GM21717 (cell line): ENCODE data around the gene INPP5B.
A peak's percentile ranks its signal among the peaks of the same experiment; 100 is the strongest.
"Not testable (repeated sequence)": the region's sequence is repeated elsewhere in the genome, so short reads cannot be mapped to it uniquely, and the experiment has no call there.

Experiments
- ATAC-seq: cut with Tn5 transposase; IDR thresholded peaks from one replicate; pipeline ENCODE4 v1.9.1; 2021; ENCODE audit warnings: mild to moderate bottlenecking, moderate library complexity; ENCODE audit not compliant: unreplicated experiment

The INPP5B gene

DNA sequence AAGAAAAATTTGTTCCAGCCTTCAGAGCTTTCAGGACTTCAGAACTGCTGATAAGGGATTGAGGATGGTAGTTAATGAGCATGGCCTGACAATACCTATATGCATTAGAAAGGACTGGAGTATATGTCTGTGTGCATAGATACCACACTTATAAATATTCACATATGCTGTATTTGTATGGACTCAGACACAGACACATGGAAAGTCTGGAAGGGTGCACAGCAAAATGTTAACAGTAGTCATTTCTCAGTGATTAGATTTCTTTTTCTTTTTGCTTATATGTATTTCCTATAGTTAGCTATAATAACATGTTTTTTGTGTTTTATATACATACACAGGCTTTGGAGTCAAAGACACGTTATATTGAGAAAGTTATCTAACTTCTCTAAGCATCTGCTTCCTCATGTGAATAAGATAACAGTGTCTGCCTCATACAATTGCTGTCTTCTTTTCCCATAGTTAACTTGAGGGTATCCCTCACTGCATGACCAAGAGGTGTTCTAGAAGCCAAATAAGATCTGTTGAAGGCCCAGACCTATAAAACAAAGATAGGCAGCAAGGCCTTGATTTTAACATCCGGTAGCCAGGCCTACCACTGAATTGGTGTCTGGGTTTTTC, 31.3 kb downstream of the INPP5B start:
- ATAC-seq: no peak

DNA sequence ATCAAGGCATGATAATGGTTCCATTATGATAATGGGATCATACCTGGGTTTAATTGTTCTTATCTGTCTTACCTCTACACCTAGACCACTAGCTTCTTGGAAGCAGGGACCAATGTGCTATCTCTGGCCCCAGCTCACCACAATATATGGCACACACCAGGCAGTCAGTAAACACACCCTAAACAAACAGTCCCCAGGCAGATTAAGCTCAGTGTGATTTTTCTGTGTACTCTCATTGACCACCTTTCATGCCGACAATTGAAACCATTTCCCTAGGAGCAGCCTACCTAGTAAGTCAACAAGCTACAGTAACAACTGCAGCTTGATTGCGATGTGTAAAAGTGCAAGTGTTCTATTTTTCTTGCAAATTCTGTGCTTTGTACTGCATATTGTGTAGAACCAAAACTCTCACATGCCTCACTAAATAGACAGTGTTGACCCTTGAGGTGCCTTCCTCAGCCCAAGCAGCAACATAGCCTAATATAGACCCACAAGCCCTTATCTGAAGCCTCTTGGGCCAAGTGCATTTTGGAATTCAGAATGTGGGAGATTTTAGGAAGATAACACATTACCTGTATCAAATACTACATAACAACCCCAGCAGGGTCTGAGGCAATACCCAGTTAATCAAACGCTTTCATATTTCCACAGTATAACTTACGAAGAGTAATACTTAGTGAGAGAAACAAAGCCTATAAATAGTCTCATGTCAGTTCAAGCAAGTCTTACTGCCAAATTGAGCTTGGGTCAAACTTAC, 32.0 kb downstream of the INPP5B start:
- ATAC-seq: no peak

DNA sequence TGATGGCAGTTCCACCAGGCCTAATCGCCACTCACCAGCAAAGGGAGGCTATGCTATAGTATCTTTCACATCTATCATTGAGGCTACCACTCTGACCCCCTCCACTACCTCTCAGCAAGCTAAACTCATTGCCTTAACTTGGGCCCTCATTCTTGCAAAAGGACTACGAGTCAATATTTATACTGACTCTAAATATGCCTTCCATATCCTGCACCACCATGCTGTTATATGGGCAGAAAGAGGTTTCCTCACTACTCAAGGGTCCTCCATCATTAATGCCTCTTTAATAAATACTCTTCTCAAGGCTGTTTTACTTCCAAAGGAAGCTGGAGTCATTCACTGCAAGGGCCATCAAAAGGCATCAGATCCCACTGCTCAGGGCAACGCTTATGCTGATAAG, 35.4 kb downstream of the INPP5B start:
- ATAC-seq: not testable (repeated sequence)

DNA sequence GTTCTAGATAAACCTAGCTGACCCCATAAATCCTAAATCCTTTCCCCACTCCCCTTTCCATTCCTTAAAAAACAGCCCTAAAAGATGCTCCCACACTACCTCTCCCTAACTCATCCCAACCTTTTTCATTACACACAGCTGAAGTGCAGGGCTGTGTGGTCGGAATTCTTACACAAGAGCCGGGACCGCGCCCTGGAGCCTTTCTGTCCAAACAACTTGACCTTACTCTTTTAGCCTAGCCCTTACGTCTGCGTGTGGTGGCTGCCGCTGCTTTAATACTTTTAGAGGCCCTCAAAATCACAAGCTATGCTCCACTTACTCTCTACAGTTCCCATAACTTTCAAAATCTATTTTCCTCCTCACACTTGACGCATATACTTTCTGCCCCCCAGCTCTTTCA, 36.0 kb downstream of the INPP5B start:
- ATAC-seq: not testable (repeated sequence)

DNA sequence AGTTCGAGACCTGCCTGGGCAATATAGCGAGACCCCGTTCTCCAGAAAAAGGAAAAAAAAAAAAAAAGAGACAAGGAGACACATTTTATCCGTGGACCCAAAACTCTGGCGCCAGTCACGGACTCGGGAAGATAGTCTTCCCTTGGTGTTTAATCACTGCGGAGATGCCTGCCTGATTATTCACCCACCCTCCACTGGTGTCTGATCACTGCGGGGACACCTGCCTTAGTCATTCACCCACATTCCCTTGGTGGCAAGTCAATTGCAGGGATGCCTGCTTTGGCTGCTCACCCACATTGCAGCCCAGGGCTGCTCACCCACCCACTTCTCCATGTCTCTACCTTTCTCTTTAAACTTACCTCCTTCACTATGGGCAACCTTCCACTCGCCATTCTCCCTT, 38.3 kb downstream of the INPP5B start:
- not testable (repeated sequence) for ATAC-seq

DNA sequence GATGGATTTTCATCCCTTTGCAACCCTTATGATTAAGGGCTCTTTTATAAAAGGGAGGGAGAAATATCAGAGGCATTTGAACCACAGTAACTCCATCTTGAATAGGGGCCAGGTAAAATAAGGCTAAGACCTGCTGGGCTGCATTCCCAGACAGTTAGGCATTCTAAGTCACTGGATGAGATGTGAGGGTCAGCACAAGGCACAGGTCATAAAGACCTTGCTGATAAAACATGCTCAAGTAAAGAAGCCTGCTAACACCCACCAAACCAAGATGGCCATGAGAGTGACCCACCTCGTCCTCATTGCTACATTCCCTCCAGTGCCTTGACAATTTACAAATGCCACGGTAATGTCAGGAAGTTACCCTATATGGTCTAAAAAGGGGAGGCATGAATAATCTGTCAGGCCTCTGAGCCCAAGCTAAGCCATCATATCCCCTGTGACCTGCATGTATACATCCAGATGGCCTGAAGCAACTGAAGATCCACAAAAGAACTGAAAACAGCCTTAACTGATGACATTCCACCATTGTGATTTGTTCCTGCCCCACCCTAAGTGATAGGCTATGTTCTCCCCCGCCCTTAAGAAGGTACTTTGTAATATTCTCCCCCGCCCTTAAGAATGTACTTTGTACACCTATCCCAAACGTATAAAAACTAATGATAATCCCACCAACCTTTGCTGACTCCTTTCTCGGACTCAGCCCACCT, 39.3 kb downstream of the INPP5B start:
- not testable (repeated sequence) for ATAC-seq

DNA sequence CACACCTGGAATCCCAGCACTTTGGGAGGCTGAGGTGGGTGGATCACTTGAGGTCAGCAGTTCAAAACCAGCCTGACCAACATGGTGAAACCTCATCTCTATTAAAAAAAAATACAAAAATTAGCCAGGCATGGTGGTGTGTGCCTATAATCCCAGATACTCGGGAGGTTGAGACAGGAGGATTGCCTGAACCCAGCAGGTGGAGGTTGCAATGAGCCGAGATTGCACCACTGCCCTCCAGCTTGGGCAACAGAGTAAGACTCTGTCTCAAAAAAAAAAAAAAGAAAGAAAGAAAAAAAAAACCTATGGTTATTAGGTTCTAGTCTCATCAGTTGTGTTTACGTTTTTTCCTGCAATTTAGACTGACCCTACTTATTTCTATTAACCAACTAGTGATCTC, 40.3 kb downstream of the INPP5B start:
- ATAC-seq: not testable (repeated sequence)

DNA sequence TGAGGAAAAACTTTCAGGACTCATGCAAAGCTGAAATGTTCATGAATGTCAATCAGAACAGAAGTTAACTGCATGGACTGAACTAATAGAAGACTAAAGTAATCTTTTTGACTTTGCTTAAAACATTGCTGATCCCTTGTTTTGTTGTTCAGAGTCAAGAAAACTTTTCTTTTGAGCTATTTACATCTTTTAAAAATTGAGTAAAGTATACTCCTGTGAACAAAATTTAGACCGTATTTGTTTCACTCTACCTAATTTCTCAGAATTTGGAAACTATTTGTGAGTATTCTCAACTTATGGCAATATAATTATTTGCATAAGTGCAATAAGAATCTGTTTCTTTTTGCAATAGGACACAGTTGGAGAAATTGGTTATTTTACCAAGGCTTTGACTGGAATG, 41.1 kb downstream of the INPP5B start:
- ATAC-seq: no peak

DNA sequence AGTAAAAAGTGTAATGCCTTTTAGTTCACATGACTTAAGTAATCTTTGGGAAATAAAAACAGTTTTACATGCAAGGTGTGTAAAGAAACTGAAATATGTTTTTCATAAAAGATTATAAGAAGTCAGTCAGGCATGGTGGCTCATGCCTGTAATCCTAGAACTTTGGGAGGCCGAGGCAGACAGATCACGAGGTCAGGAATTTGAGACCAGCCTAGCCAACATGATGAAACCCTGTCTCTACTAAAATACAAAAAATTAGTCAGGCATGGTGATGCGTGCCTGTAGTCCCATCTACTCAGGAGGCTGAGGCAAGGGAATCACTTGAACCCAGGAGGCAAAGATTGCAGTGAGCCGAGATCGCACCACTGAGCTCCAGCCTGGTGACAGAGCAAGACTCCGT, 42.9 kb downstream of the INPP5B start:
- not testable (repeated sequence) for ATAC-seq

DNA sequence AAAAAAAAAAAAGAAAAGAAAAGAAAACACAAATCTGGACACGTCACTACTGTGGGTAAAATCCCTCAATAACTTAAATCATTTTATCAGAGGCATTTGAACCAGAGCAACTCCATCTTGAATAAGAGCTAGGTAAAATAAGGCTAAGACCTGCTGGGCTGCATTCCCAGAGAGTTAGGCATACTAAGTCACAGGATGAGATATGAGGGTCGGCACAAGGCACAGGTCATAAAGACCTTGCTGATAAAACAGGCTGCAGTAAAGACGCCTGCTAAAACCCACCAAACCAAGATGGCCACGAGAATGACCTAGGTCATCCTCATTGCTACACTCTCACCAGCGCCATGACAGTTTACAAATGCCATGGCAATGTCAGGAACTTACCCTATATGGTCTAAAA, 43.9 kb downstream of the INPP5B start:
- ATAC-seq: no peak

DNA sequence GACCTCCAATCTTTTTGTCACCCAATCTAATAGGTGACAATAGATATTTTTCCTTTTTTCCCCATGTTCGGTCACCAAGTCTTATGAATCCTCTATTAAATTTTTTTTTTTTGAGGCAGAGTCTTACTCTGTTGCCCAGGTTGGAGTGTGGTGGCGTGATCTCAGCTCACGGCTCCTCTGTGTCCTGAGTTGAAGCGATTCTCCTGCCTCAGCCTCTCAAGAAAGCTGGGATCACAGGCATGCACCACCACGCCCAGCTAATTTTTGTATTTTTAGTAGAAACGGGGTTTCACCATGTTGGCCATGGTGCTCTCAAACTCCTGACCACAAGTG, 45.0 kb downstream of the INPP5B start:
- peak; percentile 21 for ATAC-seq

DNA sequence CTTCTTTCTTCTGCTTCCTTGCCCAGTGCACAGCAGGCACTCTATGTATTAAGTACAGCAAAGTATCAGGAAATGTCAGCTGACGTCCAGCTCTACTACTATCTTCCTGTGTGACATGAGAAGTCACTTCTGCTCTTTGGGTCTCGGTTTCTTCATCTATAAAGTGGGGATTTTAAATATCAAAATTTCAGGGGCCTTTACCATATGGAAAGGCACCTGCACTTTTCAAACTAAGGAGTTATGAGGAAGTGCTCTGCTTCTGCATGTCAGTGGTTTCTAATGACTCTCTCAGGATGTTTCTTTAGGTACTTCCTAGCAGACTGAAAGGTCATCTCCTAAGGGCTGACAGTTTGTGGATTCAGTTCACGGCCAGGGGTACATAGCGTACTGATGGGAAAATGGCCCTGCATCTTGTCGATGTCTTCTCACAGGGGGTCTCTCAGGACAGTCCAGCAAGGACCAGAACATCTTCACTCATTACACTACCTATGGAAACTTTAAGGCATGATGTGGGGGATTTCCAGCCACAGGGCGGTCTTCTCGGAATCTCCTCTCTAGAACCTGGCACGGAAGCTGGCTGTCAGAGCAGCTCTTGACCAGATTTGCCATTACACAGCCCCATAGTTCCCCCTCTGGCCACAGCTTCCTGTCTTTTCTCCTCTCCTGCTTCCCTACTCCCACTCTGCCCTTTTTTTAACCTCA, 45.5 kb downstream of the INPP5B start:
- ATAC-seq: peak; percentile 80

DNA sequence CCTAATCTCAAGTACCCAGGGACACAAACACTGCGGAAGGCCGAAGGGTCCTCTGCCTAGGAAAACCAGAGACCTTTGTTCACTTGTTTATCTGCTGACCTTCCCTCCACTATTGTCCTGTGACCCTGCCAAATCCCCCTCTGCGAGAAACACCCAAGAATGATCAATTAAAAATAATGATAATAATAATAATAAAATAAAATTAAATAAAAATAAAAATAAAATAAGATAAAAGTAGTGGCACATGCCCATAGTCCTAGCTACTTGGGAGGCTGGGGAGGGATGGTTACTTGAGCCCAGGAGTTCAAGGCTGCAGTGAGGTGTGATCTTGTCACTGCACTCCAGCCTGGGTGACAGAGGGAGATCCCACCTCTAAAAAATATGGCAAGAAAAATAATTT, 49.3 kb downstream of the INPP5B start:
- ATAC-seq: not testable (repeated sequence)

DNA sequence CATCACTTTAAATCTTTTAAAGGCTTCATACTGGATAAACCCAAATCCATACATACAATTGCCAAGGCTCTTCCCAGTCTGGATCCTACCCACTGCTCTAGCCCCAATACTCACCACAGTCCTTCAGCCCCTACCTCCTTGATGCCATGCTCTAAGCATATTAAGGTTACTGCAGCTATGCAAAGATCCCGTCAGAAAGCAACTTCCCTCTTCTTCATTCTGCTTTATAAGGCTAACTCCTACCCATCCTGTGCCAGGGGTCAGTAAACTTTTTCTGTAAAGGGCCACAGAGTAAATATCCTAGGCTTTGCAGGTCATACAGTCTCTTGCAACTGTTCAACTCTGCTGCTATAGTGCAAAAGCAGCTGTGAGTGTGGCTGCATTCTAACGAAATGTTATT, 53.2 kb downstream of the INPP5B start:
- no peak for ATAC-seq

DNA sequence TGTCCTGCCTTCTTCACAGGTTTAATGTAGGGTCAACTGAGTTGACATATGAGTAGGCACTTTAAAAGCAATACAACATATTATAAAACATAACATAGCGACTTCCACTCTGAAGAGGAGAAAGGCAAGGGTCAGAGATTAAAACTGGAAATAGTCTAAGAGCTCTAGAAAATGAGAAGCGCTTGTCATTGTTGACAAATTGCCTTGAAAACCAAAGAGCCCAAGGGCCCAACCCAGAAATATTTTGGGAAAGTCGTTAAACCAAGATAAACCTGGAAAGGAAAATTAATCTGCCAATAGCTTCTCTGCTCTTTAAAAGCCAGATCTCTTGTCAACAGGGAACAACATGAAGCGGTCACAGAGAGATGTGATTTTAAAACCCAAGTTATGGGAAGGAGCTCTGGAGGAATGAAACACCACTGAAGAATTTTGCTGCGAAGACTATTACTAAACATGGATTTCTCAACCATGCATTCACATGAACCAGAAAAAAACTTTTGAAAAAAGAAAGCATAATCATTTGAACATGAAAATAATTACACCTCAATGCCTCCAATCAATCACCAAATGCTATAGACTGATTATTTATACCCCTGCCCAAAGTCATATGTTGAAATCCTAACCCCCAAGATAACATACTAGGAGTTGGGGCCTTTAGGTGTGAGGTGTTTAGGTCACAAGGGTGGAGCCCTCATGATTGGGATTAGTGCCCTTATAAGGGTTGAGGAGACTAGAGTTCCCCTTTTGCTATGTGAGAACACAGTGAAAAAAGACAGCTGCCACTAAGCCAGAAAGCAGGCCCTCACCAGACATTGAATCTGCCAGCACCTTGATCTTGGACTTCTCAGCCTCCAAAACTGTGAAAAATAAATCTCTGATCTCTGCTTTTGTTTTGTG, 54.5 kb downstream of the INPP5B start:
- ATAC-seq: no peak

DNA sequence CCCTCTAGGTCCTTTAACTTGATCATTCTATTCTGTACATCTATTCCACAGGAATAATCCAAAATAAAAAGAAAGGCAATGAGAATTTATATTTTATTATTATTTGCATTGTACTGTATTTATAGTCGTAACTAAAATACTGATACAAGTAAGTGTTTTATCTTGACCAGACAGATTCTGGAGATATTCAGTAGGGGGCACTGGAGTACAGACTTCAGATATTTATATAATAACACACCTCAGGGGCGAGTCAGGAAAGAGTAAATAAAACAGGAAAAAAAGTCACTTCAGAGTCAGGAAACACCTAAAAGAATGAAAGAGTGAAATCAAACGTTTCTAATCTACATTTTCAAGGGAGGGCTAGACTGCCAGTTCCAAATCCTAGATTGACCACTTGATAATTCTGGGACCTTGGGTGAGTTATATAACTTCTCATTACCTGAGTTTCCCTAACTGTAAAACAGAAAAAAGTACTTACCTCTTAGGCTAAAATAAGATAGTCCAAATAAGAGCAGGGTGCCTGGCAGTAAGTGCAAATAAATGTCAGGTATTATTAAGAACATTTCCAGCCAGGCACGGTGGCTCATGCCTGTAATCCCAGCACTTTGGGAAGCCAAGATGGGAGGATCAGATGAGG, 56.4 kb downstream of the INPP5B start:
- no peak for ATAC-seq

DNA sequence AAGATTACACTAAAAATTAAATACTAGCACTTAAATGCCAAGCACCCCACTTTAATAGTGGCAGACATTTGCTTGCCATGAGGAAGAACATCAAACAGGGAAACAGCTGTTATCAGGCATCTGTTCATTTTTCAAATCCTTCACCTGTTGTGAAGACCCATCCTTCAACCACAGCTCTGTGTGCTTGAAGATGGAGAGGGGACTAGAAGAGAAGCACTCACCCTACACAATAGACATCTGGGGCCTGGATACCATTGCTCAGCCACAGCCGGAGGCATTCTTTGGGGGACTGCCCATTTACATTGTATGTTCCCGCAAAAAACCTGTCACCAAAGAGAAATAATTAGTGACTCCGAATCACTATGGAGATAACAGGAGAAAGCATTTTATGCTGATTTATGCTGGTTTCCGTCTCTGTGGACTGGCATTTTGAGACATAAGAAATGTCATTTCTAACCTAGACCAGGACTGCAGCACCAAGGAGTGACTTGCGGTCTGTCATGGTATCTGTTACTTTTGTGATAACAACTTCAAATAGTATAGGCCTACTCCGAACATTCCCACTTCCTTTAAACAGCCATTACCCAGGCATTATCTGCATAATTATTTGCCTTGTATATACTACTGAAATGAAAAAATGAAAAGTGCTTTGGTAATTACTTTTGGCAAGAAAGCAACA, 58.7 kb downstream of the INPP5B start:
- no peak for ATAC-seq

DNA sequence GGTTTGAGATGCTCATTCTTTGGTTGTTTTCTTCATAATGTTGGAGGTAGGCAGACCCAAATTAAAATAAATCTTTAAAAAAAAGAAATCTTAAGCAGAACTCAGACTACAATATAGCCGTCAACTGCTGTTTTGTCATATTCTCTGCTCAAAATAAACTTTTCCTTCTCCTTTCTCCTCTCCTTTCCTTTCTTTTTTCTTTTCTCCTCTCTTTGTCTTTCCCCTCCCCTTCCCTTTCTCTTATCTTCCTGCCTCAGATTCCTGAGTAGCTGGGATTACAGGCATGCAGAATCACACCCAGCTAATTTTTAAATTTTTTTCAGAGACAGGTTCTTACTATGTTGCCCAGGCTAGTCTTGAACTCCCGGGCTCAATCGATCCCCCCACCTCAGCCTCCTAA, 62.7 kb downstream of the INPP5B start:
- no peak for ATAC-seq

DNA sequence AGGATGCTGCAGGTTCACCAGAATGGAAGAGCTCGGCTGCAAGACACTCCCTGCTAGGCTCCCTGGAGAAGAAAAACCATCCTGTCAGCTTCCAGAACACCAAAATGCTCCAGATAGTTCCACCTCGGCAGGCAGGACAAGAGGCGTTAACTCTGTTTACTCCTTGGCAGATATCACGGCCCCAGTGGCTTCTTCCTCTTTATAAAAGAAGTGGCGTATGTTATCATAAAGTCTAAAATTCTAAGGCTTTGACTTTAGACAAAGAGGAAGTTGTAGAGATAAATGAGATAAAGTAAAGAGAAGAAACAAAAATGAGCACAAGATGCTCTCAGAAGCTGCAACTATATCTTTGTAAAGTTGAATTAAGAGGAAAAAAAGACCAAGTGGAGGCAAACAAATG, 63.2 kb downstream of the INPP5B start:
- ATAC-seq: no peak

DNA sequence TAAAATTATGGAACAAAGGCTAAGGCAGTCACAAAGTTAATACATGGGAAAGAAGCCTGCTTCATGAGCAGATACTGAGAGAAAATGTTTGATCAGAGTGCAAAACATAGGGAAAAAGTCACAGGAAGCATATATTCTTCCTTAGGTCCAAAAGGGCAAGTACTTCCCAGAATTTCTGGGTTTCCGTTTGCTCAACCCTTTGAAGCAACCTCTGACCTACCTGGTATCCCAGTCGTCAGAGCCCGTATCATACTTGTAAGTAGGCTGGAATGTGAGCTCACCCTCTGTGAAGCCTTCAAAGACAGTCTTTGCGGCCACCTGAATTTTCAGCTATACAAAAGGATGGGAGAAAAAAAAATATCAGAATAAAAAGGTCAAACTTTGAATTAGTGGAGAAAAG, 67.0 kb downstream of the INPP5B start:
- ATAC-seq: no peak
